WTC11 (cell line): ENCODE results near the gene ANO10. TPM values are rescaled to one million over a fixed set of nuclear protein-coding genes. Genes with fewer than 3 reads are reported as not detected.

Experiments used
- ATAC-seq: fragments of 200-7000 bp; cut with Tn5 transposase; 2 replicates; pipeline ENCODE4 v1.10.0; 2021; ENCODE audit warnings: mild to moderate bottlenecking, moderate library complexity
- CTCF ChIA-PET: fragments of 300-600 bp; sonication (Branson Sonifier 250); formaldehyde crosslinking; loops from one replicate; lab custom pipeline; 2021; ENCODE audit warnings: antibody characterized with exemption; lab: Charles Lee
- POLR2A ChIA-PET: fragments of 350-600 bp; sonication (Branson Sonifier 250); formaldehyde crosslinking; loops from one replicate; lab custom pipeline; 2021; ENCODE audit warnings: antibody characterized with exemption; lab: Charles Lee
- DNase-seq: peaks from one replicate; pipeline ENCODE4 v3.0.0; 2021; ENCODE audit warnings: low spot score
- H3K27ac Mint-ChIP-seq: 2 replicates; pipeline ENCODE4 v1.8.0; 2021; ENCODE audit warnings: mixed read lengths
- H3K27me3 Mint-ChIP-seq: 2 replicates; pipeline ENCODE4 v1.8.0; 2021; ENCODE audit warnings: low read depth, mild to moderate bottlenecking, moderate library complexity, mixed read lengths
- H3K36me3 Mint-ChIP-seq: 2 replicates; pipeline ENCODE4 v1.8.0; 2021; ENCODE audit warnings: mixed read lengths
- H3K4me1 Mint-ChIP-seq: 2 replicates; pipeline ENCODE4 v1.8.0; 2022; ENCODE audit warnings: mixed read lengths
- H3K4me3 Mint-ChIP-seq: 2 replicates; pipeline ENCODE4 v1.8.0; 2021; ENCODE audit warnings: mild to moderate bottlenecking, moderate library complexity, mixed read lengths
- H3K9me3 Mint-ChIP-seq: 2 replicates; pipeline ENCODE4 v1.8.0; 2021; ENCODE audit warnings: mixed read lengths
- E2F5 ChIP-seq: sonication (generic); formaldehyde crosslinking; IDR thresholded peaks from 2 replicates; pipeline ENCODE4 v1.8.1; 2022; ENCODE audit warnings: mild to moderate bottlenecking, moderate library complexity, missing genetic modification reagents
- EMX1 ChIP-seq: fragments of 250-450 bp; sonication (Bioruptor Pico); IDR thresholded peaks from 2 replicates; pipeline ENCODE4 v1.8.0; 2021; ENCODE audit warnings: mild to moderate bottlenecking
- FOXP1 ChIP-seq: sonication (generic); formaldehyde crosslinking; IDR thresholded peaks from 2 replicates; pipeline ENCODE4 v1.8.0; 2022; ENCODE audit warnings: missing genetic modification reagents, mild to moderate bottlenecking, moderate library complexity, borderline replicate concordance
- GABPB1 ChIP-seq: sonication (generic); formaldehyde crosslinking; IDR thresholded peaks from 2 replicates; pipeline ENCODE4 v1.8.1; 2023; ENCODE audit warnings: mild to moderate bottlenecking, missing genetic modification reagents
- MLX ChIP-seq: sonication (generic); formaldehyde crosslinking; IDR thresholded peaks from 2 replicates; pipeline ENCODE4 v1.8.1; 2023; ENCODE audit warnings: mild to moderate bottlenecking, missing genetic modification reagents, moderate library complexity
- MXD4 ChIP-seq: fragments of 250-450 bp; sonication (Bioruptor Pico); IDR thresholded peaks from 2 replicates; pipeline ENCODE4 v1.8.0; 2021; ENCODE audit warnings: mild to moderate bottlenecking, moderate library complexity, borderline replicate concordance
- NFATC4 ChIP-seq: fragments of 250-450 bp; sonication (Bioruptor Pico); IDR thresholded peaks from 2 replicates; pipeline ENCODE4 v1.9.0; 2021; ENCODE audit warnings: mild to moderate bottlenecking
- PREB ChIP-seq: sonication (generic); formaldehyde crosslinking; IDR thresholded peaks from 2 replicates; pipeline ENCODE4 v1.8.1; 2022; ENCODE audit warnings: mild to moderate bottlenecking, missing genetic modification reagents, moderate library complexity, borderline replicate concordance
- PRRX2 ChIP-seq: fragments of 250-450 bp; sonication (Bioruptor Pico); IDR thresholded peaks from 2 replicates; pipeline ENCODE4 v1.8.0; 2021; ENCODE audit warnings: mild to moderate bottlenecking
- SMAD4 ChIP-seq: sonication (generic); formaldehyde crosslinking; IDR thresholded peaks from 2 replicates; pipeline ENCODE4 v1.8.0; 2022; ENCODE audit warnings: mild to moderate bottlenecking, missing genetic modification reagents
- SP1 ChIP-seq: sonication (generic); formaldehyde crosslinking; conservative IDR thresholded peaks from 2 replicates; pipeline ENCODE4 v1.8.1; 2022; ENCODE audit warnings: missing genetic modification reagents
- TEAD4 ChIP-seq: sonication (generic); formaldehyde crosslinking; IDR thresholded peaks from 2 replicates; pipeline ENCODE4 v1.8.0; 2022; ENCODE audit warnings: mild to moderate bottlenecking, missing genetic modification reagents
- ZNF138 ChIP-seq: sonication (generic); formaldehyde crosslinking; conservative IDR thresholded peaks from 2 replicates; pipeline ENCODE4 v1.8.1; 2022; ENCODE audit warnings: mild to moderate bottlenecking, moderate library complexity, missing genetic modification reagents
- total RNA-seq: library from RNA; stranded (reverse); gene quantifications from 3 replicates; pipeline ENCODE4 v1.2.3, GENCODE V29; 2021
- TF ChIP-seq, protein P1 (sequence below): fragments of 200-600 bp; IDR thresholded peaks from 2 replicates; pipeline ENCODE4 v1.8.0; 2022; ENCODE audit warnings: antibody characterized with exemption
- TF ChIP-seq, protein P2 (sequence below): fragments of 250-450 bp; sonication (Bioruptor Pico); conservative IDR thresholded peaks from 2 replicates; pipeline ENCODE4 v1.9.0; 2021; ENCODE audit warnings: mild to moderate bottlenecking

ANO10 gene
- total RNA-seq, 1 experiment from 2014 or later, result 35.1 TPM

DNA sequence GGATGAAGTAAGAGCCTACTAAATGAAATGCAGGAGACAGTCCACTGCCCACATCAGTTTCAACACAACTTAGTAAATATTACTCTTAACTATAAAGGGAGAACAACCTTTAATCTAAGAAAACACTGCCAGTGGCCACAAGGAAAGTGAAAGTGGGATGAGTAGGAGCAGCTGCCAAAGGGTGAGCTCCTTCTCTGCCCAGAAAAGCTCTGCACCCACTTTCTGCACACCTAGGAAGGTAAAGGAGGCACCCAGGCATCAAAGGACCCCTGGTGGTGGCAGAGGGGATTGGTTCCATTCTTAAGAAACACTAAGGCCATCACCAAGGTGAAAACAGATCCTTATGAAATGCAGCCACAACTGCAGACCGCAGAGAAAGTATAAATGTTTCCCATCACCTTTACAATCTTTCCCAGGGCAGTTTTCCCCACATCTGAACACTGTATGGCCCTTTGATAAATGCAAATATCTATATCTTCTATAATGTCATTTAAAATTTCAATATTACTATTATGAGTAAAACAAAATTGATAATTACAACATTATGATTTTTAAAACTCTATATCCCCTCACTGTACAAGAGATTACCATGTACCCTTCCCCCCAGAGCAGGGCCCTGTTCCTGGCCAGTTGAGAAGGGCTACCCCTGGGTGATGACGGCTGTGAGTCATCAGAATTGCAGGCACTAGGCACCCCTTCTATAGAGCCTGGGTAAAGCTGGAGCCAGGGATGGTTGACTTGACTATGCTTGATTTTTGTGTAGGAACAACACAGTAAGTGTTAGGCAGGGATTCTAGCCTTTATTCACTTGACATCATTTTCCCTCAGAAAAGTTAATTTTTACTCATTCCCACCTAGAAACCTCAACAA is 243.5 kb downstream of the ANO10 start:
- Mint-ChIP-seq H3K36me3 (no peaks in the 10 kb centered on the region), H3K27ac (no peak overlapping the region), H3K4me1 (peaks cover 15% of the 10 kb centered on the region), H3K4me3 (no peak overlapping the region), H3K27me3 (no peaks in the 10 kb centered on the region), H3K9me3 (peaks cover 13% of the 10 kb centered on the region)
- CTCF ChIA-PET, result interaction anchor here (0.5 to 1.5 kb wide), 16 partner anchors 11 to 417 kb away, joined by 3 to 8 read pairs (median 4); no protein-coding TSS in a partner anchor
- TF ChIP-seq MXD4 (no peak), PRRX2 (no peak), TEAD4 (no peak), GABPB1 (no peak)
- TF ChIP-seq, protein P1, sequence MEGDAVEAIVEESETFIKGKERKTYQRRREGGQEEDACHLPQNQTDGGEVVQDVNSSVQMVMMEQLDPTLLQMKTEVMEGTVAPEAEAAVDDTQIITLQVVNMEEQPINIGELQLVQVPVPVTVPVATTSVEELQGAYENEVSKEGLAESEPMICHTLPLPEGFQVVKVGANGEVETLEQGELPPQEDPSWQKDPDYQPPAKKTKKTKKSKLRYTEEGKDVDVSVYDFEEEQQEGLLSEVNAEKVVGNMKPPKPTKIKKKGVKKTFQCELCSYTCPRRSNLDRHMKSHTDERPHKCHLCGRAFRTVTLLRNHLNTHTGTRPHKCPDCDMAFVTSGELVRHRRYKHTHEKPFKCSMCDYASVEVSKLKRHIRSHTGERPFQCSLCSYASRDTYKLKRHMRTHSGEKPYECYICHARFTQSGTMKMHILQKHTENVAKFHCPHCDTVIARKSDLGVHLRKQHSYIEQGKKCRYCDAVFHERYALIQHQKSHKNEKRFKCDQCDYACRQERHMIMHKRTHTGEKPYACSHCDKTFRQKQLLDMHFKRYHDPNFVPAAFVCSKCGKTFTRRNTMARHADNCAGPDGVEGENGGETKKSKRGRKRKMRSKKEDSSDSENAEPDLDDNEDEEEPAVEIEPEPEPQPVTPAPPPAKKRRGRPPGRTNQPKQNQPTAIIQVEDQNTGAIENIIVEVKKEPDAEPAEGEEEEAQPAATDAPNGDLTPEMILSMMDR, result peak; percentile 67
- TF ChIP-seq, all 79 proteins: peak for 1
- POLR2A ChIA-PET, result interaction anchor here (0.5 kb wide), 1 partner anchor 708 kb away, joined by 7 read pairs; no protein-coding TSS in a partner anchor
- ATAC-seq, result peak; percentile 91
- DNase-seq, result peak; percentile 63

GRCh38 chr3:43373560-43373928 is 248.3 kb downstream of the ANO10 start:
- no peak for ATAC-seq
- Mint-ChIP-seq H3K9me3 (no peaks in the 10 kb centered on the region), H3K4me3 (no peak overlapping the region)
- POLR2A ChIA-PET, result no interaction called here
- TF ChIP-seq SMAD4 (CRISPR knock-in tag) (no peak), SP1 (no peak)
- TF ChIP-seq, all 79 proteins: peak for 0
- CTCF ChIA-PET, result interaction anchor here (1.2 to 1.6 kb wide), 3 partner anchors 13 to 150 kb away, joined by 4 to 5 read pairs (median 5); no protein-coding TSS in a partner anchor
- peak overlapping the region; percentile 77 for H3K27ac Mint-ChIP-seq
- no peaks in the 10 kb centered on the region for H3K27me3 Mint-ChIP-seq
- peaks cover 26% of the 10 kb centered on the region for H3K4me1 Mint-ChIP-seq
- DNase-seq, result no peak
- H3K36me3 Mint-ChIP-seq, result no peaks in the 10 kb centered on the region

GRCh38 chr3:43372809-43373559 is 248.8 kb downstream of the ANO10 start:
- Mint-ChIP-seq H3K4me1 (peaks cover 26% of the 10 kb centered on the region), H3K27ac (peak overlapping the region; percentile 78), H3K36me3 (no peaks in the 10 kb centered on the region), H3K4me3 (peak overlapping the region; percentile 13), H3K9me3 (no peaks in the 10 kb centered on the region), H3K27me3 (no peaks in the 10 kb centered on the region)
- ChIA-PET POLR2A (no interaction called here), CTCF (interaction anchor here (1.2 to 1.6 kb wide), 3 partner anchors 13 to 149 kb away, joined by 4 to 5 read pairs (median 5); no protein-coding TSS in a partner anchor)
- DNase-seq, result no peak
- TF ChIP-seq E2F5, result no peak
- ATAC-seq, result peak; percentile 73

DNA sequence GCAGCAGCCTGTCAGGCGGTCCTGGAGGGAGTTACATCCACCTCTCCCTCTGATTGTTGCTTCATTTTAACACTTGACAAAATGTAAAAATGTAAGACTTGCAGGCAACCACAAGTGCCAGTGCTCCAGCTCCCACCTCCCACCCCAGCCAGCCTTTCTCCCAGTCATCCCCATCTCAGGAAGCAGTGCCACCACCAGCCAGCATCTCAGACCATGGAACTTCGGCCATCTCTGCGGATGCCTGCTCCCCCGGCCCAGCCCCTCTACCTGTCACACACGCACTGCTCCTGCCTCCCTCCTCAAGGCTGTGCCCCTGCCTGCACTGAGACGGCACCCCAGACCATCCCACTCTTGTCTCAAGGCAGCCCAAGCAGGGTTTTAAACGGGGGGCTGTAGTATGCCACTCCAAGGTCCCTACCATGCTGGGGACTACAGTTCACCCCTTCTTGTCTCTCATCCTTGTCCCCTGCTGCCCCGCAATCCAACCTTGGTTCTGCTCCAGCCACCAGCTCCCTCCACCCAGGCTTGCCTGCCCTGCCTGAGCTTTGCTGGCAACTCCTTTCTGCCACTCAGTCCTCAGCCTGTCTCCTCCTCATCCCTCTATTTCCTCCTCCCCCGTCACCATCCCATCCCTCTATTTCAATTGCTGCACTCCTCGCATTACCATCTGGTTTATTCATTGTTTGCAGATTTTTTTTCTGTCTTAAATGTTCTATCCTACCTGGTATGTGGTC is 249.6 kb downstream of the ANO10 start:
- POLR2A ChIA-PET, result no interaction called here
- ATAC-seq (peak; percentile 51), DNase-seq (no peak)
- H3K27me3 Mint-ChIP-seq, result no peaks in the 10 kb centered on the region
- H3K4me1 Mint-ChIP-seq, result peaks cover 27% of the 10 kb centered on the region
- no peaks in the 10 kb centered on the region for H3K9me3 Mint-ChIP-seq
- CTCF ChIA-PET, result interaction anchor here (1.2 to 1.6 kb wide), 2 partner anchors 130 to 149 kb away, joined by 5 read pairs; no protein-coding TSS in a partner anchor
- peak overlapping the region; percentile 78 for H3K27ac Mint-ChIP-seq
- H3K4me3 Mint-ChIP-seq, result peak overlapping the region; percentile 7; the same call in 1 of the 2 replicates
- H3K36me3 Mint-ChIP-seq, result no peaks in the 10 kb centered on the region
- TF ChIP-seq PREB (no peak), NFATC4 (CRISPR knock-in tag) (no peak), EMX1 (CRISPR knock-in tag) (no peak), TEAD4 (no peak), E2F5 (no peak), FOXP1 (CRISPR knock-in tag) (no peak), MLX (CRISPR knock-in tag) (no peak), ZNF138 (no peak)
- TF ChIP-seq, protein P2, sequence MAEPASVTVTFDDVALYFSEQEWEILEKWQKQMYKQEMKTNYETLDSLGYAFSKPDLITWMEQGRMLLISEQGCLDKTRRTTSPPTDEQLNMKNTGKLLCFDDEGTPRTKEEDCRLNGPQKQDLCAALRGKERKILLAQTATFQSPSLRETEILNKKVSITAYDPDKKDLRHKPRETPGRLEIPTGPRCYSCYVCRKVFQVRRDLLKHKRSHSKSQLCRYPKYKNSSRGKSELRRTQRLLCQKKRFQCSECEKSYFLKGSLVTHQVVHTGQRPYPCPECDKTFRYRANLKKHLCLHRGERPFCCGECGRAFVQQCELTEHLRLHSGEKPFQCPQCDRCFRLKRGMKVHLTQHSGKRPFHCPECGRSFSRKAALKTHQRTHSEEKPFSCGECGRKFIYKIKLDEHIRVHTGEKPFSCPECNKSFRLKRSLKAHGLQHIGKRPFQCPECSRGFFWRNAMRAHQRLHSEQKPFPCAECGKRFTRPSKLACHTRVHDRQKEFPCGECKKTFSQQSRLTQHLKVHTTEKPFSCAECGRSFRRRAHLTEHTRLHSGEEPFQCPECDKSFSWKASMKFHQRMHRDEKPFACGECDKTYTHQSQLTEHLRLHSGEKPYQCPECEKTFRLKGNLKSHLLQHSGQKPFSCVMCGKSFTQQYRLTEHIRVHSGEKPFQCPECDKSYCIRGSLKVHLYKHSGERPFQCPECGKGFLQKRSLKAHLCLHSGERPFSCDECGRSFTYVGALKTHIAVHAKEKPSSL (CRISPR knock-in tag), result no peak
